Measurements from ENCODE around the gene UBE2J2. TPM values are rescaled to one million over a fixed set of nuclear protein-coding genes. Genes with fewer than 3 reads are reported as not detected.
A peak's percentile ranks its signal among the peaks of the same experiment; 100 is the strongest.

The UBE2J2 gene
- total and polyA plus RNA-seq, 7 experiments from 2014 or later = 62.3 to 92.2 (median 84.1) TPM

DNA sequence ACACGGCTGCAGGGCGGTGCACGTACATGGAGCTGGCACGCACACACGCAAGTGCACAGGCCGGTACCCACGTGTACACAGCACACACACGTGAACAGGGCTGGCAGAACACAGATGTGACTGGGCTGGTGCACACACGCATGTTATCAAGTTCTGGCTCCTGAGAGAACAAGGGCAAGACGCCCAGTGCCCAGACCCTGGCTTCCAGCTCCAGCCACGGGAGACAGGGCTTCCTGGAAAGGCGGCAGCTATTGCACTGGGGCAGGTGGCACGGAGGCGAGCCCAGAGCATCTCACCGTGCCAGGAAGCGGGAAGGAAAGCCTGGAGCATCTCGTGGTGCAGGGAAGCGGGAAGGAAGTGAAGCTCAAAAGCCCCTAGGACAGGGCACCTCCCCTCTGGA, 47.7 kb downstream of the UBE2J2 start:
- POLR2A ChIA-PET = no interaction called here
- intact Hi-C loops (cut with micrococcal nuclease) = no loop called here
- Mint-ChIP-seq H3K27me3 (no peaks in the 10 kb centered on the region), H3K4me3 (peak overlapping the region in 1 of 10 donors; percentile 19), H3K27ac (peak overlapping the region in 1 of 9 donors; percentile 33), H3K36me3 (peaks cover 5 to 27% (median 11%) of the 10 kb centered on the region in 5 donors), H3K4me1 (peaks cover 19 to 43% (median 25%) of the 10 kb centered on the region in 7 donors), H3K9me3 (no peaks in the 10 kb centered on the region)
- Histone ChIP-seq H3K27me3 (ENCODE audit: control insufficient read depth in 2 of 2, insufficient read depth in 2 of 2, low read length in 2 of 2) (no peaks in the 10 kb centered on the region), H3K9me3 (ENCODE audit: control insufficient read depth in 2 of 3, low read length in 3 of 3) (no peaks in the 10 kb centered on the region), H3K36me3 (ENCODE audit: control insufficient read depth in 2 of 3, insufficient read depth in 3 of 3, low read length in 3 of 3) (peaks cover 0 to 79% (median 3%) of the 10 kb centered on the region in 3 experiments), H3K4me1 (ENCODE audit: control insufficient read depth in 2 of 2, insufficient read depth in 2 of 2, low read length in 2 of 2) (peaks cover 11 to 13% of the 10 kb centered on the region in 2 donors), H3K4me3 (ENCODE audit: low read length) (no peak overlapping the region), H3K27ac (ENCODE audit: low read depth, low read length) (no peak overlapping the region)
- DNase-seq = no peak
- ATAC-seq = no peak
- CTCF ChIA-PET = no interaction called here

DNA sequence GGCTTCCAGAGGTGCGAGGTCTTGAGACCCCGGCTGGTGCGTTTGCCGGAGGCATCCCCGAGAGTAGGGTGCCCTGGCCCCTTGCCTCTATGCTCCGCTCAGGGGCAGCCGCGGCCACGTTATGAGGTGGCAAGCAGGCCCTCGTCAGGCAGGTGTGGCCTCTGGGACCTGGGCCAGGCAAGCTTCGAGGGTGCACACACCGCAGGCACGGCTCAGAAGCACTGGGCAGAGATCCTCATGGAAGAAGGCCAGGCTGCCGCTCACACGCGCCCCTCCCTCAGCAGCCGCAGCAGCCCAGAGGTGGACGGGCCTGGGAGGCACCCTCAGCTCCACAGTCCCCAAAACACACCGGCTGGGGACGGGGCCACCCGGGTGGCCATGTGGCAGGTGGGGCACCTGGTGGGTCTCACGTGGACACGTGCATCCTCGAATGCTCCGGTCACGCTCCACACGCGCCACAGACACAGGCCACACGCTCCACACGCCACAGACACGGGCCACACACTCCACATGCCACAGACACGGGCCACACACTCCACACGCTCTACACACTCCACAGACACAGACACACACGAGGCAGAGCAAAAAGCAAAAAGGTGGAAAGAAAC, 48.3 kb downstream of the UBE2J2 start:
- Histone ChIP-seq H3K4me1 (ENCODE audit: control insufficient read depth in 2 of 2, insufficient read depth in 2 of 2, low read length in 2 of 2) (peaks cover 6 to 7% of the 10 kb centered on the region in 2 donors), H3K27me3 (ENCODE audit: control insufficient read depth in 2 of 2, insufficient read depth in 2 of 2, low read length in 2 of 2) (no peaks in the 10 kb centered on the region), H3K36me3 (ENCODE audit: control insufficient read depth in 2 of 3, insufficient read depth in 3 of 3, low read length in 3 of 3) (peaks cover 0 to 84% (median 3%) of the 10 kb centered on the region in 3 experiments), H3K27ac (ENCODE audit: low read depth, low read length) (no peak overlapping the region), H3K9me3 (ENCODE audit: control insufficient read depth in 2 of 3, low read length in 3 of 3) (no peaks in the 10 kb centered on the region), H3K4me3 (ENCODE audit: low read length) (no peak overlapping the region)
- DNase-seq (no peak), ATAC-seq (no peak)
- Mint-ChIP-seq H3K4me3 (no peak overlapping the region), H3K27me3 (no peaks in the 10 kb centered on the region), H3K4me1 (peaks cover 14 to 43% (median 21%) of the 10 kb centered on the region in 7 donors), H3K9me3 (no peaks in the 10 kb centered on the region), H3K27ac (peak overlapping the region in 1 of 9 donors; percentile 33), H3K36me3 (peaks cover 5 to 27% (median 11%) of the 10 kb centered on the region in 5 donors)
- POLR2A ChIA-PET = no interaction called here
- intact Hi-C loops (cut with micrococcal nuclease) = no loop called here
- CTCF ChIA-PET = no interaction called here

DNA sequence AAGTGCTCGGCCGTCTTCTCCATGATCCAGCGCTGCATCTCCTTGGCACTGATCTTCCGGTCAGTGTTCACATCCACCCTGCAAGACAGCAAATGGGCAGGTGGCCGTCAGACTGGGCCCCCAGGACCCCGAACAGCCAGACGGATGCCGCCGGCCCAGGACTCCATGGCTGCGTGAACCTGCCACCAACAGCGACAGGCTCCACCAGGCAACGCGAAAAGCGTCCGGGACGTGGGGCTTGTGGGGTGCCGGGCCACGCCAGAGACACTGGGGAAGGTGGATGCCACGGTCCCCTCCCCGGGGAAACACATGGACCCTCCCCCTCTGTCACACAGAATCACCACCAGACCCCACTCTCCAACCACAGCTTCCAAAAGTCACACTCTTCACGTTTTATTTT, 49.8 kb downstream of the UBE2J2 start:
- DNase-seq (no peak), ATAC-seq (no peak)
- intact Hi-C loops (cut with micrococcal nuclease) = no loop called here
- Mint-ChIP-seq H3K27ac (no peak overlapping the region), H3K4me3 (no peak overlapping the region), H3K9me3 (no peaks in the 10 kb centered on the region), H3K27me3 (no peaks in the 10 kb centered on the region), H3K4me1 (peaks cover 5 to 28% (median 9%) of the 10 kb centered on the region in 7 donors), H3K36me3 (peaks cover 5 to 24% (median 11%) of the 10 kb centered on the region in 5 donors)
- peaks cover 0 to 96% (median 3%) of the 10 kb centered on the region in 3 experiments for H3K36me3 ChIP-seq (ENCODE audit: control insufficient read depth in 2 of 3, insufficient read depth in 3 of 3, low read length in 3 of 3)
- CTCF ChIA-PET = no interaction called here
- no peak overlapping the region for H3K4me3 ChIP-seq (ENCODE audit: low read length)
- H3K27me3 ChIP-seq (ENCODE audit: control insufficient read depth in 2 of 2, insufficient read depth in 2 of 2, low read length in 2 of 2) = no peaks in the 10 kb centered on the region
- H3K27ac ChIP-seq (ENCODE audit: low read depth, low read length) = no peak overlapping the region
- H3K4me1 ChIP-seq (ENCODE audit: control insufficient read depth in 2 of 2, insufficient read depth in 2 of 2, low read length in 2 of 2) = peaks cover 0 to 2% of the 10 kb centered on the region in 2 donors
- POLR2A ChIA-PET = no interaction called here
- no peaks in the 10 kb centered on the region for H3K9me3 ChIP-seq (ENCODE audit: control insufficient read depth in 2 of 3, low read length in 3 of 3)

DNA sequence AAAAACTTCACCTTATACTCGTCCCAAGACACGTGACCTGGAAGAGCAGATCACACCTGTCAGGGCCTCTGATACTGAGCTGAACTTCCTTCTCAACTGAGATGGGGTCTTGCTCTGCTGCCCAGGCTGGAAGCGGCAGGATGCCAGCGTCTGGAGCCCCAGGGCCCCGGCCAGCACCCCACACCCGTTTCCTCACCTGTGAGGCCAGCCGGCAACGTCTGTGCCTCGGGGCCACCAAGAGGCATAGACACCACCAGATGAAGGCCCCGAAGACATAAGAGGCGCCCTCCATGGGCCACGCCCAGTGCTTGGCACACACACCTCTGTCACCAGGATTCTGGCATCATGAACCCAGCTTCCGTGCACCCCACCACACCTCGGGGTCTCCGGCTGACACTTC, 50.3 kb downstream of the UBE2J2 start:
- ChIA-PET CTCF (no interaction called here), POLR2A (no interaction called here)
- Histone ChIP-seq H3K27ac (ENCODE audit: low read depth, low read length) (no peak overlapping the region), H3K4me3 (ENCODE audit: low read length) (no peak overlapping the region), H3K9me3 (ENCODE audit: control insufficient read depth in 2 of 3, low read length in 3 of 3) (no peaks in the 10 kb centered on the region), H3K27me3 (ENCODE audit: control insufficient read depth in 2 of 2, insufficient read depth in 2 of 2, low read length in 2 of 2) (no peaks in the 10 kb centered on the region), H3K36me3 (ENCODE audit: control insufficient read depth in 2 of 3, insufficient read depth in 3 of 3, low read length in 3 of 3) (peaks cover 0 to 95% (median 3%) of the 10 kb centered on the region in 3 experiments), H3K4me1 (ENCODE audit: control insufficient read depth in 2 of 2, insufficient read depth in 2 of 2, low read length in 2 of 2) (peaks cover 0 to 2% of the 10 kb centered on the region in 2 donors)
- no peak for DNase-seq
- Mint-ChIP-seq H3K9me3 (no peaks in the 10 kb centered on the region), H3K27me3 (no peaks in the 10 kb centered on the region), H3K36me3 (peaks cover 5 to 24% (median 11%) of the 10 kb centered on the region in 5 donors), H3K27ac (no peak overlapping the region), H3K4me1 (peaks cover 5 to 27% (median 9%) of the 10 kb centered on the region in 7 donors), H3K4me3 (no peak overlapping the region)
- ATAC-seq = no peak
- intact Hi-C loops (cut with micrococcal nuclease) = no loop called here

DNA sequence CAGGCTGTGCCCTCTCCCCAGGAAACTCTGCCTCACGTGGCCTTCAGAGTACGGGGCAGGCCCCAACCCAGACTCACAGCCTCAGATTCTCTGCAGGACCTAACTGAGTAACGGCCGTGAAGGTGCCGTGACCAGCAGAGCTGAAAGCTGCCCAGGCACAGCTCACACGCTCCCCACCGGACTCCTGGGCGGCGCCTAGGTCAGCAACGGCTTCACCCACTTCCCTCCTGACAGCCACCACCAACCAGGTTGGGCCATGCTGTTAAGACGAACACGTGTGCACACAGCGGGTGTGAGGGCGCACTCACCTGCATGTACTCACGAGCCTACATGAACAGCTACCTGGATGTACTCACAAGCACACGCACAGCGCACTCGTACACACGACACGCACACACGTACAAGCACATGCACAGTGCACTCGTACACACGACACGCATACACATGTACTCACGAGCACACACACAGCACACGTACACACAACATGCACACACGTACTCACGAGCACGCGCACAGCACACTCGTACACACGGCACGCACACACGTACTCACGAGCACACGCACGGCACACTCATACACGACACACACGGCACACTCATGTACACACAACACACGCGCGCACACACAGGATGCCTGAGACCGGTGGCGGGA, 51.0 kb downstream of the UBE2J2 start:
- Histone ChIP-seq H3K27ac (ENCODE audit: low read depth, low read length) (no peak overlapping the region), H3K36me3 (ENCODE audit: control insufficient read depth in 2 of 3, insufficient read depth in 3 of 3, low read length in 3 of 3) (peaks cover 0 to 95% (median 3%) of the 10 kb centered on the region in 3 experiments), H3K27me3 (ENCODE audit: control insufficient read depth in 2 of 2, insufficient read depth in 2 of 2, low read length in 2 of 2) (no peaks in the 10 kb centered on the region), H3K4me1 (ENCODE audit: control insufficient read depth in 2 of 2, insufficient read depth in 2 of 2, low read length in 2 of 2) (peaks cover 0 to 2% of the 10 kb centered on the region in 2 donors), H3K4me3 (ENCODE audit: low read length) (no peak overlapping the region), H3K9me3 (ENCODE audit: control insufficient read depth in 2 of 3, low read length in 3 of 3) (no peaks in the 10 kb centered on the region)
- Mint-ChIP-seq H3K4me1 (peaks cover 5 to 27% (median 9%) of the 10 kb centered on the region in 7 donors), H3K36me3 (peaks cover 5 to 27% (median 11%) of the 10 kb centered on the region in 5 donors), H3K27me3 (no peaks in the 10 kb centered on the region), H3K4me3 (peak overlapping the region in 1 of 10 donors; percentile 47), H3K9me3 (no peaks in the 10 kb centered on the region), H3K27ac (peak overlapping the region in 1 of 9 donors; percentile 36)
- ATAC-seq = no peak
- no peak for DNase-seq
- intact Hi-C loops (cut with micrococcal nuclease) = no loop called here
- ChIA-PET POLR2A (no interaction called here), CTCF (no interaction called here)

DNA sequence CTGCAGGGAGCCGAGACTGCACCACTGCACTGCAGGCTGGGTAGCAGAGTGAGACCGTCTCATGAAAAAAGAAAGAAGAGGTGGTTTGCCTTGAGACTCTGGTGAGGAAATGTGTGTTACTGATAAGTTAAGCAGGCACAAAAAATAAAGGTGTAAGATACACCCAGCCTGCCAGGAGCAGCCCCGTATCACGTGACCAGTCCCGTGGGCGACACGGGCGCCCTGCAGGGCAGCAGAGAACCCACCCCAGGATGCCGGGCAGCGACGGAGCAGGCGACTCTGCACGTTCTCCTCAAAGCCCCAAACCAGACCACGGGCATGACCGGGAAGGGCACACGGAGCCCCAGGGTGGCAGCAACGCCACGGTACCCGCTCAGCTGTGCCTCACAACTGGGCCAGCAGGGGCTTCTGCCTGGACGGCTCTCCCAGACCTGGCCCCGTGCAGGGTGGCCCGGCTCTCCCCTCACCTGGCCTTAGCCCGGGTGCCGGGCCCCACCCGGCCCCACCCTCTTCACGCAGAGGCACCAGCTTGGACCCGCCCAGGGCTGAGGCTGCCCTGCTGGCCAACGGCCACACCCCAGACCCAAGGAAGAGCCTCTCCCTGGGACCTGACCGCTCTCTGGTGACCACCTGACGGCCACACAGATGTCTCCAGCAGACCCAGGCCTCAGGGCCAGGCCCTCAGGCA, 51.6 kb downstream of the UBE2J2 start:
- H3K4me3 Mint-ChIP-seq = no peak overlapping the region

More for the DNA sequence above, 51.6 kb downstream of the UBE2J2 start:
- Mint-ChIP-seq H3K4me1 (peaks cover 5 to 27% (median 9%) of the 10 kb centered on the region in 7 donors), H3K27me3 (no peaks in the 10 kb centered on the region), H3K36me3 (peaks cover 5 to 27% (median 11%) of the 10 kb centered on the region in 5 donors), H3K27ac (no peak overlapping the region), H3K9me3 (no peaks in the 10 kb centered on the region)
- ATAC-seq (peak; percentile 16), DNase-seq (no peak)
- Histone ChIP-seq H3K9me3 (ENCODE audit: control insufficient read depth in 2 of 3, low read length in 3 of 3) (no peaks in the 10 kb centered on the region), H3K27me3 (ENCODE audit: control insufficient read depth in 2 of 2, insufficient read depth in 2 of 2, low read length in 2 of 2) (no peaks in the 10 kb centered on the region), H3K4me1 (ENCODE audit: control insufficient read depth in 2 of 2, insufficient read depth in 2 of 2, low read length in 2 of 2) (peaks cover 0 to 2% of the 10 kb centered on the region in 2 donors), H3K36me3 (ENCODE audit: control insufficient read depth in 2 of 3, insufficient read depth in 3 of 3, low read length in 3 of 3) (peaks cover 0 to 93% (median 3%) of the 10 kb centered on the region in 3 experiments), H3K4me3 (ENCODE audit: low read length) (no peak overlapping the region), H3K27ac (ENCODE audit: low read depth, low read length) (no peak overlapping the region)
- intact Hi-C loops (cut with micrococcal nuclease) = no loop called here
- ChIA-PET POLR2A (no interaction called here), CTCF (no interaction called here)

All from naive thymus-derived CD4-positive, alpha-beta T cell (primary cell).